ENCODE results near the gene ZDBF2. TPM values are rescaled to one million over a fixed set of nuclear protein-coding genes. Genes with fewer than 3 reads are reported as not detected.

The ZDBF2 gene
- total RNA-seq, 2 donors from 2014 or later, result 7.2 to 10.6 TPM

- DNase-seq (ENCODE audit: low spot score), result no peak
- no peaks in the 10 kb centered on the region for H3K27me3 ChIP-seq
- no peaks in the 10 kb centered on the region for H3K36me3 ChIP-seq
- no peak for TF ChIP-seq CTCF (IDR thresholded peaks at IDR 0.05)
- peaks cover 0 to 17% of the 10 kb centered on the region in 2 donors for H3K9me3 ChIP-seq
- no peaks in the 10 kb centered on the region for H3K4me1 ChIP-seq
- no peak overlapping the region for H3K4me3 ChIP-seq
- no peak overlapping the region for H3K27ac ChIP-seq
These were observed 48.6 kb downstream of the ZDBF2 start for GRCh38 chr2:206323033-206323432.

- no peak overlapping the region for H3K27ac ChIP-seq
- no peak for DNase-seq (ENCODE audit: low spot score)
- no peaks in the 10 kb centered on the region for H3K36me3 ChIP-seq
- H3K27me3 ChIP-seq, result no peaks in the 10 kb centered on the region
- H3K9me3 ChIP-seq, result peaks cover 0 to 14% of the 10 kb centered on the region in 2 donors
- H3K4me1 ChIP-seq, result no peaks in the 10 kb centered on the region
- no peak overlapping the region for H3K4me3 ChIP-seq
- TF ChIP-seq CTCF (IDR thresholded peaks at IDR 0.05), result no peak
These were observed 49.0 kb downstream of the ZDBF2 start for GRCh38 chr2:206323486-206323885.

GRCh38 chr2:206324869-206325268 is 50.4 kb downstream of the ZDBF2 start:
- peaks cover 0 to under 1% of the 10 kb centered on the region in 2 donors for H3K9me3 ChIP-seq
- no peak overlapping the region for H3K4me3 ChIP-seq
- H3K4me1 ChIP-seq, result no peaks in the 10 kb centered on the region
- no peaks in the 10 kb centered on the region for H3K27me3 ChIP-seq
- no peak for TF ChIP-seq CTCF (IDR thresholded peaks at IDR 0.05)
- no peak overlapping the region for H3K27ac ChIP-seq
- DNase-seq (ENCODE audit: low spot score), result no peak
- H3K36me3 ChIP-seq, result no peaks in the 10 kb centered on the region

- H3K36me3 ChIP-seq, result no peaks in the 10 kb centered on the region
- H3K4me1 ChIP-seq, result no peaks in the 10 kb centered on the region
- no peak for TF ChIP-seq CTCF (IDR thresholded peaks at IDR 0.05)
- H3K27ac ChIP-seq, result no peak overlapping the region
- H3K27me3 ChIP-seq, result no peaks in the 10 kb centered on the region
- H3K9me3 ChIP-seq, result no peaks in the 10 kb centered on the region
- DNase-seq (ENCODE audit: low spot score), result no peak
- H3K4me3 ChIP-seq, result no peak overlapping the region
These were observed 54.5 kb downstream of the ZDBF2 start for GRCh38 chr2:206328974-206329373.

- Histone ChIP-seq H3K4me3 (no peak overlapping the region), H3K27me3 (no peaks in the 10 kb centered on the region), H3K36me3 (no peaks in the 10 kb centered on the region), H3K4me1 (no peaks in the 10 kb centered on the region), H3K9me3 (no peaks in the 10 kb centered on the region), H3K27ac (no peak overlapping the region)
- no peak for TF ChIP-seq CTCF (IDR thresholded peaks at IDR 0.05)
- DNase-seq (ENCODE audit: low spot score), result no peak
These were observed 62.4 kb downstream of the ZDBF2 start for GRCh38 chr2:206336861-206337260.

- Histone ChIP-seq H3K36me3 (no peaks in the 10 kb centered on the region), H3K4me3 (no peak overlapping the region), H3K27ac (no peak overlapping the region), H3K9me3 (no peaks in the 10 kb centered on the region), H3K4me1 (no peaks in the 10 kb centered on the region), H3K27me3 (no peaks in the 10 kb centered on the region)
- no peak for TF ChIP-seq CTCF (IDR thresholded peaks at IDR 0.05)
- no peak for DNase-seq (ENCODE audit: low spot score)
These were observed 63.5 kb downstream of the ZDBF2 start for GRCh38 chr2:206337956-206338355.

All from right atrium auricular region (tissue), 2 donors.